Smooth muscle cell (in vitro differentiated cells): ENCODE data around the gene ABHD5. TPM values are rescaled to one million over a fixed set of nuclear protein-coding genes. Genes with fewer than 3 reads are reported as not detected.
A peak's percentile ranks its signal among the peaks of the same experiment; 100 is the strongest.

Source experiments
- DNase-seq: peaks from one replicate; lab custom pipeline; 2025; ENCODE audit not compliant: unreplicated experiment; lab: John Stamatoyannopoulos, UW
- H2AFZ ChIP-seq: fragments of 200-600 bp; sonication (generic); 2 replicates; pipeline ENCODE4 v1.6.0; 2016; ENCODE audit warnings: antibody characterized with exemption, low read depth, mild to moderate bottlenecking
- H3F3A ChIP-seq: fragments of 200-600 bp; sonication (generic); 2 replicates; pipeline ENCODE4 v1.6.0; 2017; ENCODE audit warnings: antibody characterized with exemption, low read depth
- H3K27ac ChIP-seq: fragments of 200-600 bp; sonication (generic); 2 replicates; pipeline ENCODE4 v1.5.1; 2016; ENCODE audit warnings: low read depth, mild to moderate bottlenecking
- H3K27me3 ChIP-seq: fragments of 200-600 bp; sonication (generic); 2 replicates; pipeline ENCODE4 v1.6.1; 2016; ENCODE audit warnings: low read depth, mild to moderate bottlenecking
- H3K36me3 ChIP-seq: fragments of 200-600 bp; sonication (generic); 2 replicates; pipeline ENCODE4 v1.5.1; 2016; ENCODE audit warnings: low read depth
- H3K4me1 ChIP-seq: fragments of 200-600 bp; sonication (generic); 2 replicates; pipeline ENCODE4 v1.5.1; 2016; ENCODE audit warnings: low read depth
- H3K4me2 ChIP-seq: fragments of 200-600 bp; sonication (generic); 2 replicates; pipeline ENCODE4 v1.6.0; 2016; ENCODE audit warnings: mild to moderate bottlenecking
- H3K4me3 ChIP-seq: fragments of 200-600 bp; sonication (generic); 2 replicates; pipeline ENCODE4 v1.5.1; 2016; ENCODE audit warnings: mild to moderate bottlenecking
- H3K79me2 ChIP-seq: fragments of 200-600 bp; sonication (generic); 2 replicates; pipeline ENCODE4 v1.6.0; 2016; ENCODE audit warnings: low read depth, mild to moderate bottlenecking
- H3K9ac ChIP-seq: fragments of 200-600 bp; sonication (generic); 2 replicates; pipeline ENCODE4 v1.6.0; 2016; ENCODE audit warnings: low read depth
- H3K9me3 ChIP-seq: fragments of 200-600 bp; sonication (generic); replicated peaks from 2 replicates; pipeline ENCODE4 v1.5.1; 2016; ENCODE audit warnings: low read depth
- H4K20me1 ChIP-seq: fragments of 200-600 bp; sonication (generic); 2 replicates; pipeline ENCODE4 v1.6.0; 2016; ENCODE audit warnings: low read depth
- CTCF ChIP-seq: fragments of 200-600 bp; sonication (generic); IDR thresholded peaks from 2 replicates; pipeline ENCODE4 v1.5.1; 2017; ENCODE audit warnings: borderline replicate concordance, mild to moderate bottlenecking, antibody characterized with exemption; ENCODE audit not compliant: insufficient read depth, poor library complexity, severe bottlenecking
- WGBS: methylation state at CpG from one replicate; pipeline ENCODE4 v1.1.7; 2016; ENCODE audit warnings: low lambda C conversion rate; 5-methylcytosine and 5-hydroxymethylcytosine counted together
- polyA plus RNA-seq: library from polyadenylated mRNA; unstranded; fragments of >200 nt; fragmentation: Nextera tagmentation; extraction: Ambion mirVana; gene quantifications from 2 replicates; pipeline ENCODE4 v1.2.1, GENCODE V29; 2016
- total RNA-seq: library from RNA; depleted of rRNA; stranded (reverse); fragments of >200 nt; gene quantifications from 2 replicates; pipeline ENCODE4 v1.2.3, GENCODE V29; 2014

Gene ABHD5
- total and polyA plus RNA-seq, 2 experiments from 2014 or later = 8.6 to 9.3 TPM

DNA sequence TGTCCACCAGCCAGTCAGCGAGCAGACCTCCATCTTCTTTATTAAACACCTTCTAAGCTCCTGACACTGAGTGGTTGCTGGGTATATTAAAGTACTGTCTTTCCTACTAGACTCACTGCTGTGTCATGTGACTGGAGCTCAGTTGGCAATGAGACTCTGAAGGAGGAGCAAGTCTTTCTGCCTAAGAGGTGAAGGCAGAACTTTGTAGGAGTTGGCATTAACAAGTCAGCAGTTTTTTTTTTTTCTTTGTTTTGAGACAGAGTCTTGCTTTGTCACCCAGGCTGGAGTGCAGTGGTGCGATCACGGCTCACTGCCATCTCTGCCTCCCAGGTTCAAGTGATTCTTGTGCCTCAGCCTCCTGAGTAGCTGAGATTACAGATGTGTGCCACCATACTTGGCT is 62.2 kb downstream of the ABHD5 start:
- Histone ChIP-seq H3F3A (no peaks in the 10 kb centered on the region), H3K36me3 (no peaks in the 10 kb centered on the region), H3K9me3 (no peaks in the 10 kb centered on the region), H3K4me1 (no peaks in the 10 kb centered on the region), H3K4me3 (no peak overlapping the region), H4K20me1 (no peaks in the 10 kb centered on the region), H3K4me2 (no peak overlapping the region), H3K9ac (no peak overlapping the region), H3K27me3 (no peaks in the 10 kb centered on the region), H2AFZ (no peak overlapping the region), H3K27ac (no peak overlapping the region), H3K79me2 (no peaks in the 10 kb centered on the region)
- no peak for TF ChIP-seq CTCF
- 96% methylated on average over 3 of the region's 3 CpGs for WGBS
- DNase-seq = no peak

- H3K36me3 ChIP-seq = no peaks in the 10 kb centered on the region
- H3F3A ChIP-seq = no peaks in the 10 kb centered on the region
- peak overlapping the region; percentile 45 for H3K4me2 ChIP-seq
- H3K4me1 ChIP-seq = no peaks in the 10 kb centered on the region
- WGBS = 66% methylated on average over 5 of the region's 5 CpGs
- no peak for TF ChIP-seq CTCF
- no peak for DNase-seq
- H4K20me1 ChIP-seq = no peaks in the 10 kb centered on the region
- no peak overlapping the region for H2AFZ ChIP-seq
- no peaks in the 10 kb centered on the region for H3K27me3 ChIP-seq
- H3K79me2 ChIP-seq = no peaks in the 10 kb centered on the region
- no peak overlapping the region for H3K9ac ChIP-seq
- H3K9me3 ChIP-seq = no peaks in the 10 kb centered on the region
- H3K27ac ChIP-seq = no peak overlapping the region
- H3K4me3 ChIP-seq = no peak overlapping the region
Measured at GRCh38 chr3:43753741-43754715, 63.3 kb downstream of the ABHD5 start.

GRCh38 chr3:43755516-43756200 is 64.9 kb downstream of the ABHD5 start:
- 84% methylated on average over 8 of the region's 8 CpGs for WGBS
- Histone ChIP-seq H3K27me3 (no peaks in the 10 kb centered on the region), H4K20me1 (no peaks in the 10 kb centered on the region), H3K36me3 (no peaks in the 10 kb centered on the region), H3K27ac (no peak overlapping the region), H3K4me2 (no peak overlapping the region), H3K79me2 (no peaks in the 10 kb centered on the region), H2AFZ (no peak overlapping the region), H3K9ac (no peak overlapping the region), H3F3A (no peaks in the 10 kb centered on the region), H3K9me3 (no peaks in the 10 kb centered on the region), H3K4me3 (no peak overlapping the region), H3K4me1 (no peaks in the 10 kb centered on the region)
- no peak for DNase-seq
- no peak for TF ChIP-seq CTCF
